OCI-M1 (cell line): ENCODE measurements around the gene SERPINA6.
"Not testable (repeated sequence)": the region's sequence is repeated elsewhere in the genome, so short reads cannot be mapped to it uniquely, and the experiment has no call there.

Source experiments
- DNase-seq: peaks from one replicate; lab custom pipeline; 2025; lab: John Stamatoyannopoulos, UW

The SERPINA6 gene, protein sequence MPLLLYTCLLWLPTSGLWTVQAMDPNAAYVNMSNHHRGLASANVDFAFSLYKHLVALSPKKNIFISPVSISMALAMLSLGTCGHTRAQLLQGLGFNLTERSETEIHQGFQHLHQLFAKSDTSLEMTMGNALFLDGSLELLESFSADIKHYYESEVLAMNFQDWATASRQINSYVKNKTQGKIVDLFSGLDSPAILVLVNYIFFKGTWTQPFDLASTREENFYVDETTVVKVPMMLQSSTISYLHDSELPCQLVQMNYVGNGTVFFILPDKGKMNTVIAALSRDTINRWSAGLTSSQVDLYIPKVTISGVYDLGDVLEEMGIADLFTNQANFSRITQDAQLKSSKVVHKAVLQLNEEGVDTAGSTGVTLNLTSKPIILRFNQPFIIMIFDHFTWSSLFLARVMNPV

GRCh38 chr14:94322648-94323570, at the start of gene SERPINA6:
TSS of gene SERPINA6 (minus strand) at chr14:94323336. CDS start at chr14:94314648, 8,688 bp downstream.
- no peak for DNase-seq

DNA sequence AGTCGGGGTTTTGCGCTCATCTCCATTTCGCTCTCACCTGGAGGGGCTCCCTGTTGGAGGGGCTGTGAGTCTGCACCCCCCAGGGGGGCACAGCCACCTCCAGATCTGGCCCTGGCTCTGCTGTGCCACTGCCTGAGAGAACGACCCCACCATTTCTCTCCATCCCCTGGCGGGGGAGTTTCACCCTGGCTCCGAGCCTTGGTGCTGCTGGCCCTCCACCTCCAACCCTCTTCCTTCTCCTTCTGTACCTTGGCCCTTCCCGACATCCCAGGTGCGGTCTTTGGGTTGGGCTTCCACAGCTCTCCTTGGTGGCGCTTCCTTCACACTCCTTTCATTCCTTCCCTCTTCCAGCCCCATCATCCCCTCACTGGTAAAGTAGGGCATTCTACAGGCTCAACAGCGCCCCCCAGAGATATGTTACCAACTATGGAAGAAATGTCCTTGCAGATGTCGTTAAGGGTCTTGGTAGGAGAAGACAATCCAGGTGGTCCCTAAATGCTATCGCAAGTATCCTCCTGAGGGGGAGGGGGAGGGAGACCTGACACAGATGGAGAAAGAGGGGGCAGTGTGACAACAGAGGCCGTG, 49.0 kb upstream of the SERPINA6 start:
- no peak for DNase-seq

DNA sequence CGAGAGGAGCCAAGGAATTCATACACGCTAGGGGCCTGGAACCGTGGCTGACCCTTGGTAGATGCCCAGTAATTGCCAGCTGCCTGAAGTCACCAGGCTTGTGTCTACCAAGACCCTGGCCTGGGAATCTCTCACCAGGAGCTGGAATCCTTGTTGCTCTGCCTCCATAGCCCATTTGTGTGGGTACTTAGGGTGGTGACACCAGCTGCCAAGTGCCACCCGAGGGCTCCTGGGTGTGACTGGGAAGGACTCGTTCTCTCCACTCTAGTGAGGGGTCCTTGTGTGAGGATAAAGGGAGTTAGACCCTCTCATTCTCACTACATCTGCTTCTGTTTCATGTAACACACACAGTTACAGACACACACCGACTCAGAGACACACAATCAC, 47.4 kb upstream of the SERPINA6 start:
- no peak for DNase-seq

DNA sequence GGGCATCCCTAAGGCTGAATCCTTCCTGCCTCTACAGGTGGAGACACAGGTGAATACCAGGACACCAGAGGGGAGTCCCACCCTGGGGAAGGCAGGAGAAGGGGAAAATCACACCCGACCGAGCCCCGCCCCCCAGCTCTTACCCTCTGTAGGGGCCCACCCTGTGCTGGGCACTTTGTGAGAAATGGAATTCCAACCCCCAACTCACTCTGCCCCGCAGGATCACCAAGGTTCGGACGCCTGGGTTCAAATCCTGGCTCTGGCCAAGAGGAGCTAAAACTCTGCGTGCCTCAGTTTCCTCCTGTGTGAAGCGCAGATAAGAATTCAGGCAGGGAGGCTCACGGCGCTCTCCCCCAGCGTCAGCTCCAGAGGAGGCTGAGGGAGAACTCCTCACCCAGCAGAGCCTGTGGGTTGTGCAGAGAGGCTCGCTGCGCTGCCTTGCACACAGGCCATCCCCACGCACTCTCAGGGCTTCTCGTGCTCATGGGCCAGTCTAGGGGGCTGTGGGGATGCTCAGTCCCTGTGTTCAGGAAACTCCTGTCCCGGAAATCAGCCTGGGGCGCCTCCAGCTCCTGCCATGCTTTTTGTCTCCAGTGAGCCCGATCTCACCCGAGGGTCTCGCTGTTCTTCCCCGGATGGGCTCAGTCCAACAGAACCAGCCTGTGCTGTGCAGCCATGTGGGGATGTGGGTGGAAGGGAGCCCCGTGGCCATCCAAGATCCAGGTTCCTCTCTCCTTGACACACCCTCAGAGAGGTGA, 46.8 kb upstream of the SERPINA6 start:
- DNase-seq, result not testable (repeated sequence)

DNA sequence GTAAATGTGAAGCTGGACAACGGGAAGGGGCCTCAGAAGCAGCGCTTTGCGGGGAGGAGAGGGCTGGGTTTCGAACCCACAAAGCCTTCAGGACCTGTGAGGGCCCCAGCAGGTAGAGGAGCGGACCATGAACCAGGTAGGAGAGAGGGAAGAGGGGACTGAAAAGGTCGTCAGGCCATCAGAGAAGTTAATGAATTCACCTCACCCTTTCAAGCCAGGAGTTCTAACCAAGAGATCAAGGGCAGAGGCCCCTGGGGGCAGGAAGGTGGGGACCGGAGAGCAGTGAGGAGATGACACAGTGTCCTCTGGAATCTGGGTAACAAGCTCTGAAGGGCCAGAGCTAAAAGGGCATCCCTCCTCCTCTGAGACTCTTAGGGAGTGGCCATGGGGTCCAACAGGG, 45.8 kb upstream of the SERPINA6 start:
- DNase-seq, result no peak

DNA sequence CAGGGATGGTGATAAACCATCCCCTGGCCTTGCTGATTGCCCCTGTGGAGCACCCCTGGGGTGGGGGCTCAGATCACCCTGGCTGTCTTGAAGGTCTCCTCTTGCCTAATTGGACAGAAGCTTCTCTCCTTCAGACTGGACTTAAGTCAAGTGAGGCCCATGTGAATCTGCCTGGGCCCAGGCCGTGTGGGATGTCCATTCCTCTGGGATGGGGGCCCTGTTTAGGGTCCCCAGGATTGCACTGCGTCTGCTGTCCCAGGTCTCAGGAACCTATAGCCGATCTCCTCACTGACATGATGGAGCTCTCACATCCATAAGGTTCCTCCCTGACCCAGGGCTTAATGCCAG, 45.1 kb upstream of the SERPINA6 start:
- DNase-seq, result no peak

DNA sequence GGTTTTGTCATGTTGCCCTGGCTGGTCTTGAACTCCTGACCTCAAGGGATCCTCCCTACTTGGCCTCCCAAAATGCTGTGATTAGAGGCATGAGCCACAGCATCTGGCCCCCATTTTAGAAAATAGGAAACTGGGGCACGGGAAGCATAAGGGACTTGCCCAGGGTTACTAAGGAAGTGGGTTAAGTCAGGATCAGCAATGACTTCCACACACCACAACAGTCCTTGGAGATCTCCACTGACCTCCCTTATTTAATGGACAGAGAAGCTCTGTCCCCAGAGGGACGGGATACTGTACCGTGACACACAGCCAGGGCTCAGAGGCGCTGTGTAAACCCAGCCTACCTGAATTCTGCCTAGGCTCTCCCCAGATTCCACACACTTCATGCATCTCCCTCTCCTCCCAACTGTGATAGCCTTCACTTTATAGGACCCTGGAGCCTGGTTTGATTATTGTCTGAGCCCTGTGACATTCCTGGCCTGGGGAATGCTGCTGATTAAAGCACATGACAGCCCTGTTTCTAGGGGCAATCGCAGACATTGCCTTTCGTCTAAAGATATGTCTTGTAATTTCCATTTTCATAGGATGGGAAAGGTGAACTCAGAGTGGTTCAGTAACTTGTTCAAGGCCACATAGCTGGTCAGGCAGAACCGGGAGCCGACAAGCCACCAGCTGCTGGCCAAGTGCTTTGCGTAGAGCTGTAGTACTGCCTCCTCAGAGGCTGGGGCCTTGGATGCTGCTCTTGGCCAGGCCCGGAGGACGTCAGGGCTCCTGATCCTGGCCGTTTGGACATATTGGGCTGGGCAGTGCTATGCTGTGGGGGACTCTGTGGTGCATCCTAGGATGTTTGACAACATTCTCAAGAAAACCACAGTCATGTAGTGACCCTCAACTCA, 44.5 kb upstream of the SERPINA6 start:
- DNase-seq, result no peak

GRCh38 chr14:94366146-94366915, 43.2 kb upstream of the SERPINA6 start, which contains the start of gene SERPINA2:
TSS of gene SERPINA2 (minus strand) at chr14:94366698.
- DNase-seq, result no peak

GRCh38 chr14:94365624-94366023, 42.5 kb upstream of the SERPINA6 start:
- no peak for DNase-seq

DNA sequence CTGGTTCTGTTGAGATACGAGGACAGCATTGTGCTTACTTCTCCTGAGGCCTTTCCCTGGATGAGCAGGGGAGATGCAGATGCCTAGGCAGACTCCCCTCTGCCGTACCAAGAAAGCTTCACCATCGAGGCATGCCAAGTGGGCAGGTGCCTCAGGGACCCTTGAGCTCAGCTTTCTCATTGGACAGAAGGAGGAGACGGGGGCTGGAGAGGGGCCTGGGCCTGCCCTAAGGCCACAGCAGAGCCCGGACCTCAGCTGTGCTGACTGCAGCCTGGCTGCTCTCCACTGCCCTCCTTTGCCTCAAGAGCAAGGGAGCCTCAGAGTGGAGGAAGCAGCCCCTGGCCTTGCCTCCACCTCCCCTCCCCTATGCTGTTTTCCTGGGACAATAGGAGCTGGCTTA, 41.8 kb upstream of the SERPINA6 start:
- DNase-seq, result no peak

DNA sequence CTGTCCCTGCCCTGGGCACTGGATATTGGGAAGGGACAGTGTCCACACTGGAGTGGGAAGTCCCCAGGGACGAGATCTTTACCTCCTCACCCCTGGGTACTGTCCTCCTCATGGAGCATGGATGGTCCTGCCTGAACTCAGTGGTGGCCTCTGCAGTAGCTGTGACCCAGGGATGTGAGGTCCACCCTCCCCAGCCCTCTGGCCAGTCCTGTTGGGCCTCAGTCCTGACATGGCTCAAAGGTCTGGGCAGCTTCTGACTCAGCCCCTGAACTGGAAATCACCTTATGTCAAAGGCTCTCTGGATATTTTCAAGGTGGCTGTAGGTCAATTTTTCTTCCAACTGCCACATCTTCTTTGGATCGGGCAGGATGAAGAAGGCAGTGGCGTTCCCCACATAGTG, 40.9 kb upstream of the SERPINA6 start:
- no peak for DNase-seq

GRCh38 chr14:94363151-94363624, 40.1 kb upstream of the SERPINA6 start:
- DNase-seq, result no peak

- DNase-seq, result no peak
Observed at GRCh38 chr14:94362614-94363133, 39.5 kb upstream of the SERPINA6 start.

GRCh38 chr14:94361682-94362081, 38.5 kb upstream of the SERPINA6 start:
- no peak for DNase-seq

DNA sequence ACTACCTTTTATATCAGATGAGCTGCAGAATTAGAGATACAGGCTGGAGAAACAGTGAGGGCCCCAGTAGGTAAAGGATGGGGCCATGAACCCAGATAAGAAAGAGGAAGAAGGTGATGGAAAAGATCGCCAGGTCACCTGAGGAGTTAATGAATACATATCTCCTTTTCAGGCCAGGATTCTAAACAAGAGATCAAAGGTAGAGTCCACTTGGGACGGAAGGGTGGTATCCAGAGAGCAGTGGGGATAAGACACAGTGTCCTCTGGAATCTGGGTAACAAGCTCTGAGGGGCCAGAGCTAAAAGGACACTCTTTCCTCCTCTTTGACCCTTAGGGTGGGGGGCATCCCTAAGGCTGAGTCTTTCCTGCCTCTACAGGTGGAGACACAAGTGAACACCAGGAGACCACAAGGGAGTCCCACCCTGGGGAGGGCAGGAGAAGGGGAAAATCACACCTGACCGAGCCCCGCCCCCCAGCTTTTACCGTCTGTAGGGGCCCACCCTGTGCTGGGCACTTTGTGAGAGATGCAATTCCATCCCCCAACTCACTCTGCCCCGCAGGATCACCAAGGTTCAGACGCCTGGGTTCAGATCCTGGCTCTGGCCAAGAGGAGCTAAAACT, 37.9 kb upstream of the SERPINA6 start:
- no peak for DNase-seq

DNA sequence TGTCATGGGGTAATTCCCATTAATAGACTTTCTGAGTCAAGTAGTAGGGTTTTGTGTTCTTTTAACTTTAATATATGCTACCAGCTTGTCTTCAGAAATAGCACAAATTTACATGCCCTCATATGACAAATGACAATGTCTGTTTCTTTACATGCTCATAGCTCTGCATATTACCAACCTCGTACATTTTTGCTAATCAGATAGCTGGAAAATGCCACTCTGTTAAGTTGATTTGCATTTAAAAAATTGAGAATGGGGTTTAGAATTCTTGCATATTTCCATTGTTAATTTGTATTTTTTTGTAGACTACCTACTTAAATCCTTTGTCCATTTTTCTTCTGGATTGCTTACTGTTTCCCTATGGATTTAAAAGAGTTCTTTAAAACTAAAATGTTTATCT, 34.0 kb upstream of the SERPINA6 start:
- no peak for DNase-seq

DNA sequence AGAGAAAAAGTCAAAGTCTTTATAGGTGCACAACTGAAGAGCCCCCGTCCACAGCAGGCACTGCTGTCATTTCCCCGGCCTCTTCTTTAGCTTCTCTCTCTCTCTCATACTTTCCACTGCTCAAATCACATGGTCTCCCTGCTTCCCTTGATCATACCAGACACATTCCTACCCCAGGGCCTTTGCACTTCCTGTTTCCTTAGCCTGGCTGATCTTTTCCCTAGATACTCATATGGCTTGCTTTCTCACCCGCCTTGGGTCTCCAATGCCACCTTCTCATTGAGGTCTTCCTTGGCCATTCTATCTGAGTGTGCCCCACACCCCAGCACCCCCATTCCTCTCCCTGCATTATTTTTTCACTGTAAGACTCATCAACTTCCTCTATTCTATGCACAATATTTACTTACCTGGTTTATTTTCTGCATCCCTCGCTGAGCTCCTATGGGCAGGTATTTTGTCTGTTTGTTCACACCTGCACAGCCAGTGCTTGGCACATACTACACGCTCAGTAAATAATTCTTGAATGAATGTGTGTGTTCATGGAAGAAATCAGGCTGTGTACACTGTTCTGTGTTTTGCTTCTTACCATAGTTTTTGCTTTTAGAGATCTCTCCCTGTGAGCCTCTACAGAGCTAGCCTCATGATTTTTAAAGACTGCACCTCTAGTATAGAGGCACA, 33.4 kb upstream of the SERPINA6 start:
- DNase-seq, result no peak

DNA sequence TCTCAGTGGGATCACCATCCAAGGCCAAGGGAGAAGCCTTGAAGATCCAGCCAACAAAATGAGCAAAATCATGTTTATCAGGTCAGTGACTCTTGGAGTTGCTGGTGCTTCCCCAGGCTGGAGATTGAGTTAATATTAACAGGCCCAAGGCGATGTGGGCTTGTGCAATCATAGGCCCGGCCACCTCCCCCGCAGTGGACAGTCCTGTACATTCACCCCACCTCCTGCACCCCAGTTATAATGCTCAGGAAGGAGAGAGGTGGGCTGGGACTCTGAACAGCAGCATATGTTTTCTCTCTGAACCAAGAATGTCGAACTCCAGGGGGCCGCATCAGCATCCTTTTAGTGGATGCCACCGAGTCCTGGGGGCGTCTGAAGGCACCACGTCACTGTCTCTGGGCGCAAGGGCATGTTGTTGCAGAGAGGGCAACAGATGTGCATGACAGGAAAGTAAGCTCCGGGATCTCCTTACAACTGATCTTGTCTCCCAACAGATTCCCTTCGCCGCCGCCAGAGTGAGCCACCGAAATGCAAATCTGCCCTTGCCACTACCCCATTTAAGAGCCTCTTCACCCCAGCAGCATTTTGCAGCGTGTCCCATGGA, 32.2 kb upstream of the SERPINA6 start:
- DNase-seq, result peak; percentile 4
